Islet of Langerhans (tissue), 1 donor: ENCODE data around the gene GPR137.
"Not testable (repeated sequence)": the region's sequence is repeated elsewhere in the genome, so short reads cannot be mapped to it uniquely, and the experiment has no call there.

ENCODE experiments used
- FAIRE-seq: peaks from one replicate; lab custom pipeline; 2011; peaks lifted over from hg19 to GRCh38; lab: Jason Lieb, UNC

The GPR137 gene, protein sequence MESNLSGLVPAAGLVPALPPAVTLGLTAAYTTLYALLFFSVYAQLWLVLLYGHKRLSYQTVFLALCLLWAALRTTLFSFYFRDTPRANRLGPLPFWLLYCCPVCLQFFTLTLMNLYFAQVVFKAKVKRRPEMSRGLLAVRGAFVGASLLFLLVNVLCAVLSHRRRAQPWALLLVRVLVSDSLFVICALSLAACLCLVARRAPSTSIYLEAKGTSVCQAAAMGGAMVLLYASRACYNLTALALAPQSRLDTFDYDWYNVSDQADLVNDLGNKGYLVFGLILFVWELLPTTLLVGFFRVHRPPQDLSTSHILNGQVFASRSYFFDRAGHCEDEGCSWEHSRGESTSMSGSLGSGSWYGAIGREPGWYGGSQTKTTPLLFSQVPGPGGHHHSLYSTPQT

DNA sequence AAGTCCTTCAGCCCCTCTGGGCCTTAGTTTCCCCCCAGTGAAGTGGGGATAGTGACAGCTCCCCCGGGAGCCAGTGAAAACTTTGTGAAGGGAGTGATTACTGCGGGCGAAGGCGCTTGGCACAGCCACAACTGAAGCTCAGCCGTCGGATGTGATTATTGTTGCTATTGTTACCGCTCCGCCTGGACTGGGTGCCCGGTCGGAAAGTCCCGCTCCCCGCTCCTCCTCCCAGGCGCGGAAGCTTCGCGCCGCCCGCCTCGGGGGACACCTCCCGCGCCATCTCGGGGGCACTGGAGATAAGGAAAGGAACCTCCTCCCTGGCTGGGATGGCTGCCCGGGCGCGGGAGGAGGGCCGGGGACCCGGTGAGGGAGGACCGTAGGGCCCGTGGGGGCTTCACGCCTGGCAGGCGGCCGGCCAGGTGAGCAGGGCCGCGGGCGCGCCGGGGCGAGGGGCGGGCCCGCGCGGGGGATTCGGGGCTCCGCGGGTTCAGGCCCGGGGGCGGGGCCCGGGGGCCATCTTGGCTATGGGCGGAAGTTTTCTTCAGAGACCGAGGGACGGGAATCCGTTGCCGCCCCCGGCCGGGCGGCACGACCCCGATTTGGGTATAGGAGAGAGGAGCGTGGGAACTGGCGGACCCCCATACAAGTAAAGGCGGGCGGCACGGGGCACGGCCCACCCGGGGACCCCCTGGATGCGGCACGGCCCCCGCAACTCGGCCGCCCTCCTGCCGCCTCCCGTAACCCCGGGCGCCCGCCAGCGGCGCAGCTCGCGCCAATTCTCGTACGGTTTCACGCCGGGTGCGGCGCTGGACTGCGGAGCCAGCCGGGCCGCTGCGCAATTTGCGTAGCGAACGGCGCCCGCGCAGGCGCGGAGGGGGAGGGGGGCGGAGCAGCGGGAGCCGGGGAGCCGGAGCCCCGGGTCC is at the start of gene GPR137:
TSS of gene GPR137 (plus strand) at position 887 of the 923 bp plus-strand sequence. CDS start 677 bp downstream, outside the sequence.
- no peak for FAIRE-seq

DNA sequence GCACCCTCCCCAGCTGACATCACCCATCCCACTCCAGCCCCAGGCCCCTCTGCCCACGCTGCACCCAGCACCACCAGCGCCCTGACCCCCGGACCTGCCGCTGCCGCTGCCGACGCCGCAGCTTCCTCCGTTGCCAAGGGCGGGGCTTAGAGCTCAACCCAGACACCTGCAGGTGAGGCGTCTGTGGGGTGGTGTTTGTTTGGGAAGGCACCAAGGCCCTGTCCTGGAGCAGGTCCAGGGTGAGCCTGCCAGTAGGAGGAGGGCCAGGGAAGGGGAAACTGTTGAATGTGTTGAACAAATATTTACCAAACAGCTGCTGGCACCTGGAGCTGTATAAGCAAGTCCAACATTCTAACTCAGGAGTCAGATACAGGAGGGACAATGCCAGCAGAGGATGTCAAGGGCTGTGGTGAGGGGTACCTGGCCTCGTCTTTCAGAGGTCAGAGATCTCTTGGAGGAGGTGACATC is 48.1 kb upstream of the GPR137 start:
- FAIRE-seq: peak; percentile 30

DNA sequence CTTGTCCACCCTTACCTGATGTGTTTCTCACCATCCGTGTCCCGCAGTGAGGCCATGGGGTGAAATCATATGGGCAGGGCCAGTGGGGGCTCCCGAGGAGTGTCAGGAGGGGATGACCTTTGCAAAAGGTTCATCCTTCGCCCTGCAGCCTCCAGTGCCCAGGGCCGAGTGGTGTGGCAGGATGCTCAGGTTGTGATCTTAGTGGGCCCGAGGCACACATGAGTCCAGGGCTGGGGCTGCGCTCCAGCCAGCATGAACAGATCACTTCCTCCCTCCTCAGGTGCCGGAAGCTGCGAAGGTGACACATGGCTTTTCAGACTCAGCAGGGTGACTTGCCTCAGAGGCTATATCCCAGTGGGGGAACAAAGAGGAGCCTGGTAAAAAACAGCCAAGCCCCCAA is 47.6 kb upstream of the GPR137 start:
- no peak for FAIRE-seq

DNA sequence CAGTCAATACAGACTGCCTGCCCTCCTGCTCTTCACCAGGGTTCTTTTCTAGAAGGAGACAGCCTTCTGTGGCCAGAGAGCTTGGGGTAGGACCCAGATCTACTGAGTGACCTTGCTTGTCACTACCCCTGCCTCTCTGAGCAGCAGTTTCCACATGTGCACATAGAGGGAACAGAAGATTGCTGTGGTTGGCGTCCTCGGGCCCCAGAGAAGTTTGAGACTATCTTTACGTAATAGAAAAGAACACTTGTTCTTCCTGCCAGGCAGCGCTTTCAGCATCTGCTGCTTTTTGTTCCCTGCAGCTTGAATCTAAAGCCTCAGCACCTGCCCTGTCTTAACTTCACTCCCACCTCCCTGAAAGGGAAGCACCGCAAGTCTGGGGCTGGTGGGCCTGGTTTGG is 46.6 kb upstream of the GPR137 start:
- FAIRE-seq: no peak

DNA sequence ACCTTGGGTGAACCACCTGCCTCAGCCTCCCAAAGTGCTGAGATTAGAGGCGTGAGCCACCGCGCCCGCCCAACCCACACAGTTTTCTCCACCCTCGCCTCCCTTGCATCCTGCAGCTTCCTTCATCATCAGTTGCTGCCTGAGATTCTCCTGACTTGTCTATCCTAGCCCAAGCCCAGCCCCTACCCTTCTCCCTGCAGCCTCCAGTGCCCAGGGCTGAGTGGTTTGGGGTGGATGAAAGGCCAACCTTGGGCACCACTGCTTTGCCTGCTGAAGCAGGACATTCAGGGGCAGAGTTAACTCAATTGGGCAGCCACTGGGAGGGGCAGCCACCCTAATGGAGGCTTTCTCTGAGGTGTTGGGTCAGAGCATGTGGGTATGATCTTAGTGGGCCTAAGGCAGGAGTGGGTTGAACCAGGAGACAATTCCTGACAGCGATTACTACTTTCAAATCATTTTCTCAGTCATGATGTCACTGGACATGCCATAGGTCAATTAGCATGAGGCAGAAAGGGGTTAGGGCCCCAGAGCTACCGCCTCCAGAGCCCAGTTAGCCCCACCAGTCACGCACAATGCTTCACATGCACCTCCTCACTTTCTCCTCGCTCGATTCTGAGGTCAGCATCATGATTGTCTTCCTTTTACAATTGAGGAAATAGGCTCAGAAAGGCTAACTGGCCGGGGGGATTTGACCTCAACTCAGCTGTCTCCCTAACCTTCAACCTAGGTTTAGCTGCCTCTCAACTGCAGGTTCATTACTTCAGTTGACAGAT is 45.8 kb upstream of the GPR137 start:
- FAIRE-seq: no peak

DNA sequence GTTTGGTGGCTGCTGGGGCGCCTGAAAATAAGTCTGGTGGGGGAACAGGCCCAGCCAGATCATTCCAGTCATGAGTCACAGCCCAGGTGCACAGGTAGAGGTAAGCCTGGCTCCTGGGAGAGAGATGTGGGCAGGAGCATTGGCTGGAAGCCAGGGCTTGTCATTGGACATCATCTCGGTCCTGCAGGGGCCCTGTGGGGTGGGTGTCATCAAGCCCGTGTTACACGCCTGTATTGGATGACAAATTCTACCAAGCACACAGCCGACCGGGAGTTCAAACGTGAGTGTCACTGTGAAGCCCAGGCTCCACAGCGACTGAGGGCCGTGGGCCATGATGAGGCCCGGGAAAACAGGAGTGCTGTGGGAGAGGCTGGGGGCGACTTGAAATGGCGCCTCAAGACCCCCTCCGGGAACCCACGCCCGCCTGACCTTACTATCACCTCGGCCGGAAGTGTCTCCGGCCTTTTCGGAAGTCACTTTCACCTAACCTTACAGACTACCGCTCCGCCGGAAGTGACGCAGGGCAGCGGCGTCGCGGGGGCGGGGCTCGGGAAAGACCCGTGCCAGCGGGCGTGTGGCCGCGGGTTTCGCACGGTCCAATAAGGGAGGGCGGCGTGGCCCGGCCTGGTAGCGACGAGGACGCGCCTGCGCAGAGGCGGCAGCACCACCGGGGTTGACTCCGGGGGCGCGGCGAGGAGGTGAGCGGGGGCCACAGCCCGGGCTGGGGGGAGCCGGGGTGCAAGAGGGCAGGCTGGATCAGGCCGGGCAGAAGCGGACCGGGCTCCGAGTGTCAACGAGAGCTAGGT is 45.0 kb upstream of the GPR137 start, which contains the start of gene FKBP2:
TSS of gene FKBP2 (plus strand) at position 661 of the 806 bp plus-strand sequence. CDS start 1,293 bp downstream, outside the sequence.
- no peak for FAIRE-seq

DNA sequence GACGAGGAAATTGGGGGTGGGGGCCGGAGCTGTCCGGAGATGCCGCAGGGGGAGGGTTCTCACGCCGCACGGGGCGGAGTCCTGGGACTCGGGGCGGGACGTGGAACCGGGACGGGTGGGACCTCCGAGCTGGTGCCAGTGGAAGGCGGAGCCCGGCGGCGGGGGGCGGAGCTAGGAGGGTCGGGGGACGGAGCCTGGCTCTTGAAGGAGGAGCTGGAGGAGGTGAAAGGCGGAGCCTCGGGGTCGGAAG is 44.5 kb upstream of the GPR137 start:
- no peak for FAIRE-seq

DNA sequence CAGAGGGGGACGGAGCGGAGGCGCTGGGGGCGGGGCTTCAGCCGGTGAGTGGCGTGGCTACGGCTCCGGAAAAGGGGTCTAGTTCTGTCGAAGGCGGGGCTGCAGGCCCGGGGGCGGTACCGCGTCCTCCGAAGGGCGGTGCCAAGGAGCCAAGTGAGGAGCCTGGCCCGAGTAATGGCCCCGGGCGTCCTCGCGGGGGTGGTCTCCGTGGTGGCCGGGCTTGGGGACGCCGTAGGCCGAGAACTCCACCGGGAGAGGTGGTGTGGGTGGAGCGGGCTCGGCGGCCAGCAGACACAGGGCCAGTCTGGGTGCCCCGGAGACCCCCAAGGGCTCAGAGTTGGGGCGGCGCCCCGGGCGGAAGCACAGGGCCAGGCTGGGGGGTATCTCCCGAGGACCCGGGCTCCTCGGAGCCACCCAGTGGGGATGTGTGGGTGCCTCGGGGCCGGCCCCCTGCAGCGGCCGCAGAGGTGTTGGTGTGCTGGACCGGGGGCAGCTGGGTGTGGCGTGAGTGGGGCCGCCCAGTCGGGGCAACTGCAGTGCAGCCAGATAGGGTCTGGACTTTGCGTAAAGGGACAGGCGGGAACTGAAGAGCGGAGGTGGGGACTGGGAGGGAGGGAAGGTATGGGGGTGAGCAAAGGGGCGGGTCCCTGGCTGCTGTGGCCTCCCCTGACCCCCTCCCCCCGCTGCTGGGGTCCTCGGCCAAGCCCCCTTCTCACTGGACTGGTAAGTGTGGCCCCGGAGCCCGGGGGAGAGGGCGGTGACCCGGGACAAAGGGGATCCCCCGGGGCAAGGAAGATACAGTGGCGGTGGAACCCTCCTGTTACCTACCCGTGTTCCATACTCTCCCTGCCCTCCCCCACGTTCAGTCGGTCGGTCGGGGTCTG is 43.9 kb upstream of the GPR137 start:
- no peak for FAIRE-seq

DNA sequence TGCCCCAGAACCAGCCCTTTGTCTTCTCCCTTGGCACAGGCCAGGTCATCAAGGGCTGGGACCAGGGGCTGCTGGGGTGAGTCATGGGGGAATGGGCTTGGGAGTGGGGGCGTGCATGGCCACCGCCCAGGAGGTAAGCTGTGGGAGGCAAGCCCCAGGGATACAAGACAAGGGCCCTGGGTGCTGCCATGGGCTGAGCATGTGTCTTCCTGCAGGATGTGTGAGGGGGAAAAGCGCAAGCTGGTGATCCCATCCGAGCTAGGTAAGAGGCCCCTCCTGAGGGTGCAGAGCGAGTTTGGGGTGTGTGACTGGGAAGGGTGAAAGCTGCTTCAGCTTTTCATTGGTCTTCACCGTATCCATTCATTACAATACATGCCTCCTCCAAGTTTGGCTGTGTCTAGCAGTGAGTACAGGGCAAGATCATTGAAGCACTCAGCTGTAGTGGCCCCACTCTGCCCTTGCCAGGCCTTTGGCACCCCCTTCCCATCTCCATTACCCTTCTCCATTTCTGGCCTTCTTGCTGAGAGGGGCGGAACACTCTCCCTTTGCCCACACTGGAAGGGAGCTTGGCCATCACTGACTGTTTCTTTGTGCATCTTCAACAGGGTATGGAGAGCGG is 42.3 kb upstream of the GPR137 start:
- FAIRE-seq: no peak

DNA sequence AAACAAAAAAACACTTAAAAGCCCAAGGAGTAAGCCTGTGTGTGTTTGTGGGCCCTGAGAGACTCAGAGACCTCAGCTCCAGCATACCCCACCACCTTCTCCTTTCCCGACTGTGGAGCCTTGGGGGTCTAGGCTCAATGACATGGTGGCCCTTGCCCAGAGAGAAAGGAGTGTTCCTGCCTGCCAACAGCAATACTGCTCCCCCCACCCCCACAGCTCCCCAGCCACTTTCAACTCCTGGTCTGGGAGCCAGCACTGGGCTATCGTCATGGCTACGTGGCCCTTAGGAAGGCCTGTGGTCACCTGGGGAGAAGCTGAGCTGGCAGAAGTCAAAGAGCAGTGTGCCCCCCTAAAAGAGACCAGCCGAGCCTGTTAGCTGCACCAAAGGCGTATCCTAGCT is 41.5 kb upstream of the GPR137 start:
- no peak for FAIRE-seq

DNA sequence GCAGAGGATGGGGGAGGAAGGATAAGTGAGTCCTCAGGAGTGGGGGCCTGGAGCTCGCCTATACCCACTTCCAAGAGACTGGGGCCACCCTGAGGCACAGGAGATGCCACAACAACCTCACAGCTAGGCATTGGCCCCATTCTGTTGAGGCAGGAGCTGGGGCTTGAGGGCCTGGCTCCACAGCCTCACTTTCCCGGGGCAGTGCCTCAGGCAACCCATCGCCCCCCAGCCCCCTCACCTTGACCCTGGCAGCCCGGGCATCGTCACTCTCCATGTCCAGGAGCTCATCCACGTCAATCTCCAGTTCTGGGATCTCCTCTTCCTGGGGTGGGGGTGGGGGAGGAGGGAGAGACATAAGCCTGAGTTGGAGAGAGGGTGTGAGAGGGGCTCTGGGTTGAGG is 40.7 kb upstream of the GPR137 start:
- FAIRE-seq: no peak

DNA sequence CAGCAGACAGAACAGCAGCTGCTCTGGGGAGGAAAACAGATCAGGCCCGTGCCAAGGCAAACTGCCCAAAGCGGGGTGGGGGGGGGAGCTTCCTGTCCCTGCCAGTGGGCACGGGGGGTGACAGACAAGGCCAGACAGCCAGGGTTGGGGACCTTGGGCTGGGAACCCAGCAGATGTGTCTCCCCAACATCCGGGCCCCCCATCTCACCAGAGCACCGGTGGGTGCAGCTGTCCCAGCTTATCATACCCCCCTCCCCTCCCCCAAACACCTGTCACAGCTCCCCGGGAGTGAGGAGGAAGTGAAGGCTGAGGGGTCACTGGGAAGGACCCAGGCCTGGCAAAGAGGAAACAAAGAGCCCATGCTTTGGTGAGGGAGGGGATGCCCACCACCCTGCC is 40.2 kb upstream of the GPR137 start:
- FAIRE-seq: no peak

DNA sequence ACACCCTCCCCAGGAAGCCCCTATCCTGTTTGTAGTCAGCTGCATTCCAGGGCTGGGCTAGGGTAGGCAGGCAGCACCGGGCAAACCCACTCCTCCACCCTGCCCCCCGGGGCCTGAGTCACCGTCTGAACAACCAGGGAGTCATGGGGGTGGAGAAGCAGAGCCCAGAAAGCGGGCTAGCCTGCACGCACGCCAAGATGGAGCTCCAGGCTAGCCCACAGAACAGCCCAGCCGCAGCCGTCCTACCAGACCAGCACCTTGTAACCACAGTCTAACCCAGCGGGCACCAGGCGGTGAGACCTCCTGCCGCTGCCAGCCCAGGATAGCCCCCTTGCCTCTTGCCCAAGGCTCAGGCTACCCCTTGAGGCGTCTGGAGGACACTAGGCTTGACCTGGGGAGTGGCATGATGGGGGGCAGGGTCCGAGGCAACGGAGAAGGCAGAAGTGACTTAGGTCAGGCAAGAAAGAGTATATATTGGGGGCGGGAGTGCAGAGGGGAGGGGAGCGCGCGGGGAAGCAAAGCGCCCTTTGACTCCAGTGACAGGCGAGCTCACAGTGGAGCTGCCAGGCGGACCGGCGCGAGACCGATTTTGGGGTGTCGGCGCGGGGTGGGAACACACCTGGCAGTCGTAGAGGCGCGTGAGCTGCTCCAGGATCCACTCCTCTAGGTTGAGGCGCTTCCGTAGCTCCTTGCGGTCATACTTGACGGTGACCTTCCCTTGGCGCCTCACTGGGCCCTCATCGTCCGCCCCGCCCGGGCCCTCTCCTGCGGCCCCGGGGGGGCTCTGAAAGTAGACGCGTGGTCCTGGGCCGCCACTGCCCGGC is 39.6 kb upstream of the GPR137 start:
- FAIRE-seq: no peak

DNA sequence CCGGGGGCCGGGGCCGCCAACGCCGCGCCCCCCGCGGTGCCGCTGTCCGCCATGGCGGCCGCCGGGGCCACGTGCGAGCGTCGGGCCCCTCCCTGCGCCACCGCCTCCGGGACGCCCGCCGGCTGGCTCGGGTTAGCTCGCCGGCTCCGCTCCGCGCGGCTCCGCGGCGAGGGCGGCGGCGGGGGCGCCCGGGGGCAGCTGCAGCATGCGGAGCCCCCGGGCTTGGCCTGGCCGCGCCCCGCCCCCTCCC is 39.1 kb upstream of the GPR137 start:
- not testable (repeated sequence) for FAIRE-seq

DNA sequence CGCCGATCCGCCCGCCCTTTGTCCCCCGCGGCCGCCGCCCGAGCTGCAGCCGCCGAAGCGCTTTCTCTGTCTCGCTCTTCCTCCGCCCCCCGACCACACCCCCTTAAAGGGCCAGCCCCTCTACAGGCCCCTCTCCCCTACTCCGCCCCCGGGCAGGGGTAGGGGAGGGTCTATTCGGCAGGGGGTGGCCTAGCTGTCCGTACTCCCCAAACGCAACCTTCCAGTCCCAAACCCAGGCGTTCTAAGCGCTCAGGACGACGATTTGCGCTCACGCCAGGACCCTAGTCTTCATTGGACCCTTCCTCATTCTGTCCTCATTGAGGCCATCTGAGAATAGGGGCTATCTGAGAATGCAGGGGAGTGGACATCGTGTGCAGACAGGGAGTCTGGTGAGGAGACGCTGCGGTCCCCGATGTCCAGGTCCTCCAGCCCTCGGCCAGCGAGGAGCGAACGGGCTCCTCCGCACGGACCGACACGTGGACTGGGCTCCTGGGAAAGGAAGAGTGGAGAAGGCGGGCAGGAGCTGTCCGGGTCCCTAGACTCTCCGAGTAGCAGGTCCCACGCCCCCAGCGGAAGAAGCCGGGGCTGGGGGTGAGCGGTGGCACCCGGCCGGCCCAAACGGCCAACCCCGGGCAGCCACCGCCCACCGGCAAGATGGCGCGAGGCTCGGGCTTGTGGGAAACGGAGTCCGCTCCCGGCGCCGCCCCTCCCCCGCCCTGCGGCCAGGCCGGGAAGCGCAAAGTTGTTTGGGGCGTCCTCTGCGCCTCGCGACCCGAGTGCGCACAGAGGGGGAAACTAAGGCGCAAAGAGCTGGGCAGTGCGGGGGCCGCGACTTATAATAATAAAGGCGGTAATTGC is 38.5 kb upstream of the GPR137 start, which contains the start of gene PPP1R14B:
TSS of gene PPP1R14B (minus strand) at position 73 of the 858 bp plus-strand sequence. CDS start 270 bp downstream, outside the sequence.
- FAIRE-seq: no peak

DNA sequence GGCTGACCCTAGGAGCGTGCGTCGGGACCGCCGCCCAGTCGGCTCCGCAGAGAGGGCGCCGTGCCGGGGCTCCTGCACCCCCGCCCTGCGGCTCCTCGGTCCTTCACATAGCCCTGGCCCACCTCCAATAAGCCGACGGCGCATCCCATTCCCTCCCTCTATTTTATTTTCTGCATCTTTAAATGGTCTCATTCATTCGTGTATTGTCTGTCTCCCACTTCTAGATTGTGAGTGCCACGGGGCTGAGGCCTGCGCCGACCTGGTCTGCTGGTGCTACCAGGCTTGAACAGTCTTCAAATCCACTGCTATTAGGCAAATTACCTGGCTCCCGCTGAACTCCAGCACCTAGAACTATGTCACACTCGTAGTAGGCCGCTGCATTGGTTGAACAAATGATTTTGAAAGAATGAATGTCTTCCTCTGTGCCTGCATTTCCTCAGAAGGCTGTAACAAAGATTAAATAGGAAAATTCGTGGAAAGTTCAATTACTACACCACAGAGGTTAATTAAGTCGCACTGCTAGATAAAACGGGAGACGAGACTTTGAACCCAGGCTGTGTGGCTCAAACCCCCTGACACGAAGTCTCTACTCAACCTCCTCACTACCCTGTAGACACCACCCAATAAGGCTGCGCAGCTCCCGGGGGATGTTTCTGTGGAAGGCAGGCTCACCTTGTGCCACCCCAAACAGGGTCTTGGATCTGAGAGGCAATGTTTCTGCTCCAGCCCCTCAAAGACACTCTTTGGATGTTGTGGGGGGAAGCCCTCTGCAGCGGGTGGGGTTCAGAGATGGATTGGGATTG is 37.7 kb upstream of the GPR137 start:
- no peak for FAIRE-seq

DNA sequence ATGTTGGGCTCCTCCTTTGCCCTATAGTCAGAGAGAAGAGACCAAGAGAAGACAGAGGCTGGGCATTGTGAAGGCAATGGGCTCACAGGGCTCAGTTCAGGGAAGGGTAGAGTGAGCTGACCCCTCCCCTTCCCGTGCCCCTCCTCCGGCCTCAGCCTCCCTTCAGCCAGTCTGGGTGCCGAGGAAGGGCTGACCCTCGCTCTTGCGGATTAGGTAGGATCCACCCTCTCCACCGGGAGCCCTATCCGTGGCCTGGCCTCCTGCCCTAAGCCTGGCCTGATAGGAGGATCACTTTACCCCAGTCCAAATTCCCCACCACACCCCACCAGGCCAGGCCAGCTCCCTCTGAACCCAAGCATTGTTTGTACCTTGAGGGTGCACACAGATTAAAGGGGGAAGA is 37.1 kb upstream of the GPR137 start:
- no peak for FAIRE-seq

DNA sequence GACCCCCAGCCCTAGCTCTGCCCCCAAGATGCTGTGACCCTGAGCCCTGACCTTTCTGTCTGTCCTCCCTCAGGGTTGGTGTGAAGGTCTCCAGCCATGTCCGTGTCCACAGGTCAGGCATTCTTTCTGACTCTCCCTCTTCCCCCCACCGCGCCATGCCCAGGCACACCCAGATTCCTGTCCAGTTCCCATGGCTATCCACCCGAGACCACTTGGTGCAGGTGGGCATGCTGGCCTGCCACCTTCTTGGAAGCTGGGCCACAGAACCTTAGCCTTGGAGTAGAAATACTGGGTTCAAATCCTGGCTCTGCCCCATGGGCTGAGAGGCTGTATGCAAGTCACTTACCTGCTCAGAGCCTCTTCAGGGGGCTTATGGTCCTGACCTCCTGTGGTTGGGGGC is 36.6 kb upstream of the GPR137 start:
- no peak for FAIRE-seq
